Measurements from ENCODE around the gene TMPRSS9. TPM values are rescaled to one million over a fixed set of nuclear protein-coding genes. Genes with fewer than 3 reads are reported as not detected.
A peak's percentile ranks its signal among the peaks of the same experiment; 100 is the strongest.

The TMPRSS9 gene
- total RNA-seq, 1 experiment from 2014 or later, result not detected

DNA sequence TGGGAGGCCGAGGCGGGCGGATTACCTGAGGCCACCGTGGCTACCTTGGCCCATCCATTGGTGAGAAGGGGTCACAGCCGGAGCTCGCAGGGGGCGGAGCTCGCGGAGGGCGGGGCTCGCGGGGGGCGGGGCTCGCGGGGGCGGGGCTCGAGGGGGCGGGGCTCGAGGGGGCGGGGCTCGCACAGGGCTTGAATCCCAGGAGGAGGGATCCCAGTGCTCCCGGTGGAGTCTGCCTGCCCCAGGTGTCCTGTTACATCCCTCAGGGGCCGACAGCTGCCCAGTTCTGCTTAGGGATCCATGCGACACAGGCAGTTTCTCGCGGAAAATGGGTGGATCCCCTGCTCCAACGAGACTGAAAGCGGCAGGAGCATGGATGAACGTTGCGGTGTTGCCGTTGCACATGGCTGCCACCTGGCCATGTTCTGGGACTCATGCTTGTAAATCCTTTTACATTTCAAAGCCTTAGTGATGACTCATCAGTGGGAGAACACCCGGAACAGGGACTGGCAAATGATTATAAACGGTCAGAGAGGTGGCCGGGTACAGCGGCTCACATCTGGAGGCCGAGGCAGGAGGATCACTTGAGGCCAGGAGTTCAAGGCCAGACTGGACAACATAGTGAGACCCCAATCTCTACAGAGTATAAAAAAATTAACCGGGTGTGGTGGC, 25.1 kb downstream of the TMPRSS9 start:
- BruUV-seq (replicated peaks), result no TSS peak
- Histone ChIP-seq H3K9me3 (ENCODE audit: low read depth, low read length, poor library complexity, severe bottlenecking) (no peaks in the 10 kb centered on the region), H3K27me3 (replicated peaks; ENCODE audit: insufficient read depth, low read depth, low read length, poor library complexity) (no peaks in the 10 kb centered on the region), H3K4me1 (ENCODE audit: insufficient read depth, low read length, poor library complexity, severe bottlenecking) (peaks cover 7% of the 10 kb centered on the region), H3K27ac (ENCODE audit: low read depth, low read length, poor library complexity, severe bottlenecking) (no peak overlapping the region), H3K36me3 (ENCODE audit: insufficient read depth, low read length, poor library complexity, severe bottlenecking) (no peaks in the 10 kb centered on the region), H3K4me3 (ENCODE audit: low read depth, low read length, poor library complexity, severe bottlenecking) (peak overlapping the region; percentile 14)
- TF ChIP-seq EZH2 (IDR thresholded peaks at IDR 0.05; ENCODE audit: borderline replicate concordance, low read depth, low read length, poor library complexity, severe bottlenecking), result no peak
- TF ChIP-seq, protein P1, sequence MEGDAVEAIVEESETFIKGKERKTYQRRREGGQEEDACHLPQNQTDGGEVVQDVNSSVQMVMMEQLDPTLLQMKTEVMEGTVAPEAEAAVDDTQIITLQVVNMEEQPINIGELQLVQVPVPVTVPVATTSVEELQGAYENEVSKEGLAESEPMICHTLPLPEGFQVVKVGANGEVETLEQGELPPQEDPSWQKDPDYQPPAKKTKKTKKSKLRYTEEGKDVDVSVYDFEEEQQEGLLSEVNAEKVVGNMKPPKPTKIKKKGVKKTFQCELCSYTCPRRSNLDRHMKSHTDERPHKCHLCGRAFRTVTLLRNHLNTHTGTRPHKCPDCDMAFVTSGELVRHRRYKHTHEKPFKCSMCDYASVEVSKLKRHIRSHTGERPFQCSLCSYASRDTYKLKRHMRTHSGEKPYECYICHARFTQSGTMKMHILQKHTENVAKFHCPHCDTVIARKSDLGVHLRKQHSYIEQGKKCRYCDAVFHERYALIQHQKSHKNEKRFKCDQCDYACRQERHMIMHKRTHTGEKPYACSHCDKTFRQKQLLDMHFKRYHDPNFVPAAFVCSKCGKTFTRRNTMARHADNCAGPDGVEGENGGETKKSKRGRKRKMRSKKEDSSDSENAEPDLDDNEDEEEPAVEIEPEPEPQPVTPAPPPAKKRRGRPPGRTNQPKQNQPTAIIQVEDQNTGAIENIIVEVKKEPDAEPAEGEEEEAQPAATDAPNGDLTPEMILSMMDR (conservative IDR thresholded peaks at IDR 0.05; ENCODE audit: low read depth, low read length), result no peak
- POLR2A ChIA-PET (ENCODE audit: low non-redundant PET), result no interaction called here
- CTCF ChIA-PET, result interaction anchor here (0.6 kb wide), 4 partner anchors 25 to 242 kb away, joined by 3 to 6 read pairs (median 4); partner anchors contain the start of gene TMPRSS9
- intact Hi-C loops (cut with micrococcal nuclease; ENCODE audit: unreplicated experiment), result loop anchor here (5.0 kb wide), 1 partner anchor 58 kb away; the partner anchor contains the start of genes LSM7 and SPPL2B
- DNase-seq (ENCODE audit: low spot score), result peak; percentile 83

DNA sequence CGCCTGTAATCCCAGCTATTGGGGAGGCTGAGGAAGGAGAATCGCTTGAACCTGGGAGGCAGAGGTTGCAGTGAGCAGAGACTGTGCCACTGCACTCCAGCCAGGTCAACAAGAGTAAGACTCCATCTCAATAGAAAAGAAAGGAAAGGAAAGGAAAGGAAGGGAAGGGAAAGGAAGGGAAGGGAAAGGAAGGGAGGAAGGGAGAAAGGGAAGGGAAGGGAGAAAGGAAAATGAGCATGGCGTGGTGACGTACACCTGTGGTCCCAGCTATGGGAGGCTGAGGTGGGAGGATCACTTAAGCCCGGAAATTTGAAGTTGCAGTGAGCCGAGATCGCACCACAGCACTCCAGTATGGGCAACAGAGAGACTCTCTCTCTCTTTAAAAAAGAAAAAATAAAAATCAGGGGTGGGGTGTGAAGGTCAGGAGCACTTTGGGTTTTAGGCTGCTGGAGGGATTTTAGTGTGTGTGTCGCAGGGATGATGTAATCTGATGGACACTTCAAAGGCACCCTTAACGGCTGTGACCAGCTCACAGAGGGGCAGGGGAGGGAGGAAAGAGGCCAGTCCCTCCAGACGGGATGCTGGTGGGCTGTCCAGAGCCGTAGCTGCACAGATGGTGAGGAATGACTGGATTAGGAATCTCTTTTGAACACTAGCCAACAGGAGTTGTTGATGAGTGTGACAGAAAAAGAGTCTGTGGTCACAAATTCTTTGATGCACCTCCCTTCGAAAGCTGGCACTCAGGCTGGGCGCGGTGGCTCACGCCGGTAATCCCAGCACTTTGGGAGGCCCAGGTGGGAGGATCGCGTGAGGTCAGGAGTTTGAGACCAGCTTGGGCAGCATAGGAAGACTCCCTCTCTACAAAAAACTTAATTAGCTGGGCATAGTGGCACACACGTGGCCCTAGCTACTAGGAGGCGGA, 27.6 kb downstream of the TMPRSS9 start:
- H3K9me3 ChIP-seq (ENCODE audit: low read depth, low read length, poor library complexity, severe bottlenecking), result no peaks in the 10 kb centered on the region
- ChIA-PET CTCF (no interaction called here), POLR2A (ENCODE audit: low non-redundant PET) (interaction anchor here (0.6 kb wide), 1 partner anchor 25 kb away, joined by 7 read pairs; no protein-coding TSS in a partner anchor)

DNA sequence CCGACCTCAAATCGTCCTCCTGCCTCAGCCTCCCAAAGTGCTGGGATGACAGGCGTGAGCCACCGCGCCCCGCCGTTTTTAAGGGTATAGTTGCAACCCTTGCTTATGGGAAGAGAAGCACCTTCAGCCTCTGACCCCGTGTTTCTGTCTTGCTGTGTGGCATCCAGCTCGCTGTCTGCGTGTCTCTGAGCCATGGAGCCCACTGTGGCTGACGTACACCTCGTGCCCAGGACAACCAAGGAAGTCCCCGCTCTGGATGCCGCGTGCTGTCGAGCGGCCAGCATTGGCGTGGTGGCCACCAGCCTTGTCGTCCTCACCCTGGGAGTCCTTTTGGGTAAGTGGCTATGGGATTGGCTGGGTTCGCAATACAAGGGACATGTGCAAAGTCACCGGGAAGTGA, 29.5 kb downstream of the TMPRSS9 start:
- H3K36me3 ChIP-seq (ENCODE audit: insufficient read depth, low read length, poor library complexity, severe bottlenecking), result no peaks in the 10 kb centered on the region
- CTCF ChIA-PET, result no interaction called here
- no peak overlapping the region for H3K4me3 ChIP-seq (ENCODE audit: low read depth, low read length, poor library complexity, severe bottlenecking)
- H3K4me1 ChIP-seq (ENCODE audit: insufficient read depth, low read length, poor library complexity, severe bottlenecking), result no peaks in the 10 kb centered on the region
- H3K27me3 ChIP-seq (replicated peaks; ENCODE audit: insufficient read depth, low read depth, low read length, poor library complexity), result no peaks in the 10 kb centered on the region
- POLR2A ChIA-PET (ENCODE audit: low non-redundant PET), result no interaction called here
- H3K27ac ChIP-seq (ENCODE audit: low read depth, low read length, poor library complexity, severe bottlenecking), result no peak overlapping the region
- DNase-seq (ENCODE audit: low spot score), result no peak
- no TSS peak for BruUV-seq (replicated peaks)
- H3K9me3 ChIP-seq (ENCODE audit: low read depth, low read length, poor library complexity, severe bottlenecking), result no peaks in the 10 kb centered on the region
- intact Hi-C loops (cut with micrococcal nuclease; ENCODE audit: unreplicated experiment), result loop anchor here (5.0 kb wide), 1 partner anchor 62 kb away; the partner anchor contains the start of genes LSM7 and SPPL2B
- TF ChIP-seq, protein P1 (conservative IDR thresholded peaks at IDR 0.05; ENCODE audit: low read depth, low read length), result no peak

More for the DNA sequence above, 27.6 kb downstream of the TMPRSS9 start:
- Histone ChIP-seq H3K27ac (ENCODE audit: low read depth, low read length, poor library complexity, severe bottlenecking) (no peak overlapping the region), H3K4me3 (ENCODE audit: low read depth, low read length, poor library complexity, severe bottlenecking) (no peak overlapping the region), H3K4me1 (ENCODE audit: insufficient read depth, low read length, poor library complexity, severe bottlenecking) (peaks cover 7% of the 10 kb centered on the region), H3K27me3 (replicated peaks; ENCODE audit: insufficient read depth, low read depth, low read length, poor library complexity) (no peaks in the 10 kb centered on the region), H3K36me3 (ENCODE audit: insufficient read depth, low read length, poor library complexity, severe bottlenecking) (no peaks in the 10 kb centered on the region)
- no TSS peak for BruUV-seq (replicated peaks)
- DNase-seq (ENCODE audit: low spot score), result no peak
- intact Hi-C loops (cut with micrococcal nuclease; ENCODE audit: unreplicated experiment), result loop anchor here (5.0 kb wide), 1 partner anchor 60 kb away; the partner anchor contains the start of genes LSM7 and SPPL2B
- TF ChIP-seq, protein P1 (conservative IDR thresholded peaks at IDR 0.05; ENCODE audit: low read depth, low read length), result no peak
- no peak for TF ChIP-seq EZH2 (IDR thresholded peaks at IDR 0.05; ENCODE audit: borderline replicate concordance, low read depth, low read length, poor library complexity, severe bottlenecking)
